ENCODE data around the gene SVOPL. TPM values are rescaled to one million over a fixed set of nuclear protein-coding genes. Genes with fewer than 3 reads are reported as not detected.

Gene SVOPL
- total RNA-seq, 1 experiment from 2014 or later = 0.78 TPM

DNA sequence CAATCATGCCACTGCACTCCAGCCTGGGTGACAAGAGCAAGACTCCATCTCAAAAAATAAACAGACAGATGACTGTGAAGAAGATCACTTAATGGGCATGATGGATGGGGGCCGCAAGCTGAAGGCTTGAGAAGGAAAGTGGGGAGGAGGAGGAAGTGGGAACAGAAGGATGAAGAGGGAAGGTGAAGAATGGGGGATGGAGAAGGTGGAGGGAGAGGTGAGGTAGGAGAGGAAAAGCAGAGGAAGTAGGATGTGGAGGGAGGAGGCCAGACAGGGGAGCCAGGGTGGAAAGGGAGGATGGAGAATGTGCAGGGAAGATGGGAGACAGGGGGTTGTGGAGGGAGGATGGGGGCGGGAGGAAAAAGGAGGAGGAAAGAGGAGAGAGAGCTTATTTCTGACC lies 68.8 kb downstream of the SVOPL start:
- H3K4me3 Mint-ChIP-seq (ENCODE audit: low read depth, unreplicated experiment) = no peak overlapping the region
- H3K4me1 Mint-ChIP-seq (ENCODE audit: low read depth, unreplicated experiment) = no peaks in the 10 kb centered on the region
- CTCF ChIA-PET = no interaction called here
- no peak overlapping the region for H3K27ac Mint-ChIP-seq (ENCODE audit: unreplicated experiment)
- no TSS peak for BruUV-seq (replicated peaks)
- no peaks in the 10 kb centered on the region for H3K27me3 Mint-ChIP-seq (ENCODE audit: unreplicated experiment)
- no peak for DNase-seq
- no peak for TF ChIP-seq CTCF (IDR thresholded peaks at IDR 0.05; ENCODE audit: unreplicated experiment)
- no peaks in the 10 kb centered on the region for H3K36me3 Mint-ChIP-seq (ENCODE audit: insufficient read depth, unreplicated experiment)
- H3K9me3 Mint-ChIP-seq (ENCODE audit: low read depth, unreplicated experiment) = no peaks in the 10 kb centered on the region
- intact Hi-C loops (cut with micrococcal nuclease; ENCODE audit: unreplicated experiment) = no loop called here

GRCh38 chr7:138630059-138630610 lies 71.0 kb downstream of the SVOPL start:
- no TSS peak for BruUV-seq (replicated peaks)
- H3K9me3 Mint-ChIP-seq (ENCODE audit: low read depth, unreplicated experiment) = no peaks in the 10 kb centered on the region

GRCh38 chr7:138627361-138627760 lies 73.8 kb downstream of the SVOPL start:
- BruUV-seq (replicated peaks) = no TSS peak
- no peak overlapping the region for H3K4me3 Mint-ChIP-seq (ENCODE audit: low read depth, unreplicated experiment)
- TF ChIP-seq CTCF (IDR thresholded peaks at IDR 0.05; ENCODE audit: unreplicated experiment) = no peak
- no peaks in the 10 kb centered on the region for H3K27me3 Mint-ChIP-seq (ENCODE audit: unreplicated experiment)
- H3K36me3 Mint-ChIP-seq (ENCODE audit: insufficient read depth, unreplicated experiment) = no peaks in the 10 kb centered on the region
- H3K27ac Mint-ChIP-seq (ENCODE audit: unreplicated experiment) = no peak overlapping the region
- intact Hi-C loops (cut with micrococcal nuclease; ENCODE audit: unreplicated experiment) = no loop called here
- H3K9me3 Mint-ChIP-seq (ENCODE audit: low read depth, unreplicated experiment) = no peaks in the 10 kb centered on the region
- CTCF ChIA-PET = no interaction called here
- no peak for DNase-seq
- no peaks in the 10 kb centered on the region for H3K4me1 Mint-ChIP-seq (ENCODE audit: low read depth, unreplicated experiment)

More at GRCh38 chr7:138630059-138630610, 71.0 kb downstream of the SVOPL start:
- Mint-ChIP-seq H3K27me3 (ENCODE audit: unreplicated experiment) (no peaks in the 10 kb centered on the region), H3K36me3 (ENCODE audit: insufficient read depth, unreplicated experiment) (no peaks in the 10 kb centered on the region), H3K4me1 (ENCODE audit: low read depth, unreplicated experiment) (no peaks in the 10 kb centered on the region), H3K27ac (ENCODE audit: unreplicated experiment) (no peak overlapping the region), H3K4me3 (ENCODE audit: low read depth, unreplicated experiment) (no peak overlapping the region)
- intact Hi-C loops (cut with micrococcal nuclease; ENCODE audit: unreplicated experiment) = no loop called here
- CTCF ChIA-PET = no interaction called here
- DNase-seq = no peak
- no peak for TF ChIP-seq CTCF (IDR thresholded peaks at IDR 0.05; ENCODE audit: unreplicated experiment)

DNA sequence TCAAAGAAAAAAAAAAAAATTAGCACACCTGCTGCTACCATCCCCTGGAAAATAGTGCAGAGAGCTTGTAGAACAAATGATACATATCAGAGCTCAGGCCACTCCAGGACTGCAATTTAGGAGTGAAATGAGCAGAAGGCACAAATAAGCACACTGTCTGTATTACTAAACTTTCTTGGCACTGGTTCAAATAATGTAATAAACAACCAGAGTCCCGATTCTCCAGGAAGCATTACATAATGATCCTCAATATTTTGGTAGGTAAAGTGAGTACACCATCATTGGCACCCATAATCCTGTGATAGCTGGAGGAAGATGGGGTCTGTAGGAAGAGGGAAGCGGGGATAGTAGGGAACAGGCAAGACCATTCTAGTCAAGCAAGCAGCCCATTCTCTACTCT lies 74.3 kb downstream of the SVOPL start:
- no peak for DNase-seq
- intact Hi-C loops (cut with micrococcal nuclease; ENCODE audit: unreplicated experiment) = no loop called here
- no peaks in the 10 kb centered on the region for H3K9me3 Mint-ChIP-seq (ENCODE audit: low read depth, unreplicated experiment)
- no peaks in the 10 kb centered on the region for H3K4me1 Mint-ChIP-seq (ENCODE audit: low read depth, unreplicated experiment)
- no peak for TF ChIP-seq CTCF (IDR thresholded peaks at IDR 0.05; ENCODE audit: unreplicated experiment)
- CTCF ChIA-PET = interaction anchor here (0.6 kb wide), 1 partner anchor 452 kb away, joined by 4 read pairs; no protein-coding TSS in a partner anchor
- BruUV-seq (replicated peaks) = no TSS peak
- H3K27ac Mint-ChIP-seq (ENCODE audit: unreplicated experiment) = no peak overlapping the region
- no peak overlapping the region for H3K4me3 Mint-ChIP-seq (ENCODE audit: low read depth, unreplicated experiment)
- H3K36me3 Mint-ChIP-seq (ENCODE audit: insufficient read depth, unreplicated experiment) = no peaks in the 10 kb centered on the region
- no peaks in the 10 kb centered on the region for H3K27me3 Mint-ChIP-seq (ENCODE audit: unreplicated experiment)

All from Calu3 (cell line).